Endothelial cell of umbilical vein (primary cell): ENCODE measurements around the gene PHF8. TPM values are rescaled to one million over a fixed set of nuclear protein-coding genes. Genes with fewer than 3 reads are reported as not detected.

Source experiments
- BruUV-seq: library from RNA; stranded (reverse); fragments of 400-500 nt; replicated peaks from 2 replicates; lab custom pipeline; 2021; lab: Mats Ljungman, UMichigan
- CTCF ChIA-PET: fragments of 300-600, 350-600 bp; sonication (Branson Sonifier 250); formaldehyde crosslinking; loops from one replicate; lab custom pipeline; 2021; ENCODE audit warnings: antibody characterized with exemption, inconsistent platforms; lab: Charles Lee
- POLR2A ChIA-PET: fragments of 300-600, 350-600 bp; sonication (Branson Sonifier 250); formaldehyde crosslinking; loops from one replicate; lab custom pipeline; 2021; ENCODE audit warnings: antibody characterized with exemption, inconsistent platforms; lab: Charles Lee
- DNase-seq: peaks from one replicate; pipeline ENCODE4 v3.0.0-alpha.2; 2011; ENCODE audit warnings: low read depth, low spot score
- FAIRE-seq: peaks from 2 replicates; lab custom pipeline; 2011; peaks lifted over from hg19 to GRCh38; lab: Jason Lieb, UNC
- H2AFZ ChIP-seq: 2 replicates; pipeline ENCODE4 v1.6.0; 2012; ENCODE audit warnings: low read depth, low read length, control low read depth, inconsistent platforms
- H3K27ac ChIP-seq: 2 replicates; pipeline ENCODE4 v1.5.1; 2011; ENCODE audit warnings: low read depth, mild to moderate bottlenecking, control low read depth, low read length, moderate library complexity; ENCODE audit not compliant: insufficient read depth
- H3K27me3 ChIP-seq, 2 experiments: 2 replicates each; pipeline versions ENCODE4 v1.6.0 to v1.6.1; 2011; ENCODE audit warnings: low read length in 2 of 2, mixed read lengths in 1 of 2; ENCODE audit not compliant: control insufficient read depth in 2 of 2, insufficient read depth in 2 of 2
- H3K36me3 ChIP-seq, 2 experiments: 2 replicates in 1 of 2; 3 replicates in 1 of 2; pipeline ENCODE4 v1.5.1; 2011; ENCODE audit warnings: low read length in 2 of 2, mild to moderate bottlenecking in 1 of 2, moderate library complexity in 1 of 2; ENCODE audit not compliant: control insufficient read depth in 2 of 2, insufficient read depth in 2 of 2; ENCODE audit errors: extremely low read depth in 1 of 2
- H3K4me1 ChIP-seq: 3 replicates; pipeline ENCODE4 v1.5.1; 2011; ENCODE audit warnings: mild to moderate bottlenecking, low read length; ENCODE audit not compliant: control insufficient read depth, insufficient read depth; ENCODE audit errors: extremely low read depth
- H3K4me2 ChIP-seq: 2 replicates; pipeline ENCODE4 v1.6.1; 2011; ENCODE audit warnings: low read length, control low read depth, mixed read lengths; ENCODE audit not compliant: insufficient read depth
- H3K4me3 ChIP-seq, 3 experiments: fragments of 200-600 bp in 1 of 3; sonication (generic), shearing (Covaris generic) in 1 of 3; replicated peaks in 1 of 3; 2 replicates each; pipeline ENCODE4 v1.5.1; 2011 to 2016; ENCODE audit warnings: control low read depth in 3 of 3, low read length in 3 of 3, mild to moderate bottlenecking in 2 of 3, inconsistent platforms in 1 of 3, low read depth in 1 of 3, moderate library complexity in 1 of 3; ENCODE audit not compliant: insufficient read depth in 1 of 3
- H3K79me2 ChIP-seq: 2 replicates; pipeline ENCODE4 v1.6.0; 2012; ENCODE audit warnings: low read length, inconsistent platforms; ENCODE audit not compliant: control insufficient read depth, insufficient read depth
- H3K9ac ChIP-seq: replicated peaks from 2 replicates; pipeline ENCODE3; 2011; ENCODE audit warnings: low read length, control low read depth; ENCODE audit not compliant: insufficient read depth; ENCODE audit errors: extremely low read depth
- H3K9me1 ChIP-seq: replicated peaks from 3 replicates; pipeline ENCODE4 v1.6.0; 2011; ENCODE audit warnings: mild to moderate bottlenecking, low read length; ENCODE audit not compliant: control insufficient read depth, insufficient read depth; ENCODE audit errors: extremely low read depth
- H3K9me3 ChIP-seq: replicated peaks from 2 replicates; pipeline ENCODE4 v1.5.1; 2012; ENCODE audit warnings: low read length, inconsistent platforms; ENCODE audit not compliant: control insufficient read depth, insufficient read depth
- H4K20me1 ChIP-seq: replicated peaks from 2 replicates; pipeline ENCODE3; 2011; ENCODE audit warnings: mild to moderate bottlenecking, low read length; ENCODE audit not compliant: control insufficient read depth, insufficient read depth; ENCODE audit errors: extremely low read depth
- EZH2 ChIP-seq: IDR thresholded peaks from 2 replicates; pipeline ENCODE4 v1.6.1; 2012; ENCODE audit warnings: borderline replicate concordance, low read depth, mild to moderate bottlenecking, moderate library complexity, low read length, inconsistent platforms; ENCODE audit not compliant: severe bottlenecking
- FOS ChIP-seq: IDR thresholded peaks from 2 replicates; pipeline ENCODE4 v1.6.1; 2011; ENCODE audit warnings: mild to moderate bottlenecking, low read length, moderate library complexity, borderline replicate concordance; ENCODE audit not compliant: insufficient read depth
- GATA2 ChIP-seq: IDR thresholded peaks from 2 replicates; pipeline ENCODE4 v1.7.0; 2011; ENCODE audit warnings: low read depth, mild to moderate bottlenecking, moderate library complexity, mixed read lengths, low read length; ENCODE audit not compliant: insufficient read length, insufficient read depth
- JUN ChIP-seq: IDR thresholded peaks from 2 replicates; pipeline ENCODE4 v1.6.1; 2011; ENCODE audit warnings: borderline replicate concordance, low read depth; ENCODE audit not compliant: insufficient read length, insufficient read depth
- MYC ChIP-seq: IDR thresholded peaks from one replicate; pipeline ENCODE4 v1.6.1; 2011; ENCODE audit warnings: mild to moderate bottlenecking, low read depth, low read length
- POLR2A ChIP-seq: IDR thresholded peaks from 2 replicates; pipeline ENCODE4 v1.6.1; 2012; ENCODE audit warnings: low read depth, mild to moderate bottlenecking, control low read depth, low read length
- POLR2AphosphoS5 ChIP-seq: IDR thresholded peaks from 2 replicates; pipeline ENCODE4 v1.6.1; 2012; ENCODE audit warnings: low read depth, mild to moderate bottlenecking, control low read depth, low read length, moderate library complexity; ENCODE audit not compliant: insufficient read depth
- dilution Hi-C: fragments of 300-500 bp; cut with MboI; formaldehyde crosslinking; loops from one replicate; pipeline ENCODE4 v1.15.0; 2019; ENCODE audit warnings: low sequenced_read_pairs; ENCODE audit not compliant: extremely low pct_ligation_motif_present
- intact Hi-C: fragments of 100-400 bp; cut with micrococcal nuclease; formaldehyde crosslinking; loops from one replicate; pipeline ENCODE4 v1.10.0; 2022
- polyA plus RNA-seq, 4 experiments: library from polyadenylated mRNA; depleted of rRNA in 3 of 4; stranded (reverse) in 3 of 4; unstranded in 1 of 4; fragments of >200 nt; gene quantifications; 2 replicates each; pipeline versions ENCODE4 v1.2.1 to v1.2.3, GENCODE V29; 2011 to 2012; ENCODE audit warnings: missing spikeins in 1 of 4
- total RNA-seq: library from RNA; stranded (reverse); gene quantifications from 2 replicates; pipeline ENCODE4 v1.2.3, GENCODE V29; 2021
- TF ChIP-seq, protein P1 (sequence below): IDR thresholded peaks from 2 replicates; pipeline ENCODE4 v1.6.1; 2011; ENCODE audit not compliant: insufficient read depth, insufficient read length
- TF ChIP-seq, protein P2 (sequence below), 2 donors: IDR thresholded peaks; 1 replicate in 1 of 2; 2 replicates in 1 of 2; pipeline ENCODE4 v1.5.1; 2011; ENCODE audit warnings: low read length in 2 of 2, mild to moderate bottlenecking in 2 of 2, moderate library complexity in 2 of 2, control low read depth in 1 of 2, inconsistent platforms in 1 of 2, low read depth in 1 of 2; ENCODE audit not compliant: insufficient read depth in 1 of 2; ENCODE audit errors: extremely low read depth in 1 of 2

Gene PHF8
- total and polyA plus RNA-seq, 2 donors (not counting 3 experiments of a cell fraction or from before 2014, with no cell fraction given) = 10.9 to 25.5 TPM

DNA sequence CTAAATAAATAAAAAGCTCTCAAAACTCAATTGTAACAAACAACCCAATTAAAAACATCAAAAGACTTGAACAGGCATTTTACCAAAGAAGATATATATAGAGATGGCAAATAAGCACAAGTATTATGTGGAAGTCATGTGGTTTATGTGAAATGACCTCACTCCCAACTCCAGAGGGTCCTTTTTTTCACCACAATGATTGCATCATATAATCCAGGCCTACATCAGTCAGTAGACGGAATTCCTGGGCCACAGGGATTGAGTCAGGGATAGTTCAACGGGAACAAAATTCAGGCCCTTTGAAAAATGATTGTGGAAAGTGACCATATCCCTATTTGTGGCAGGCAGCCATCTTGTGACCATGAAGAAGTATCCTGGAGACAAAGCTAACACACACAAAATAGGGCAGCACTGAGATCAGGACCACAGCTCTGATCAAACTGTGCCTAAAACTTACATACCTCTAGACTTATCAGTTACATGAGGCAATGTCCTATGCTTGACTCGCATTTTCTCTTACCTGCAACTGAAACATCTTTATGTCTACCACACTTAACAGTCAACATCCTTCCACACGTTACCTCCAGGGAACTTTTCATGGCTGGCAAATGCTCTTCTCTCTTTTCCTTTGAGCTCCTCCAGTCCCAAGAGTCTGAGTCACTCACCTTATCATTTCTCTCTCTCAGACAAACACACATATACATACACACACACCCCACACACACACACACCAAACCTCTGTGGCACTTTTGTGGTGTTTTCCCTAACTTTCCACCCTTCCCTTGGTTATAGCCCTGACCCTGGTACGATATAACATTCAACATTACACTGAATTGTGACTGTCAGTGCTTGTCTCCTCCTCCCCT is 113.5 kb downstream of the PHF8 start:
- FAIRE-seq = no peak

More for the DNA sequence above, 113.5 kb downstream of the PHF8 start:
- no peaks in the 10 kb centered on the region for H3K9me1 ChIP-seq
- H3K27ac ChIP-seq = no peak overlapping the region
- intact Hi-C loops (no loop called here), dilution Hi-C loops (no loop called here)
- ChIA-PET CTCF (no interaction called here), POLR2A (no interaction called here)
- no TSS peak for BruUV-seq
- no peak for DNase-seq
- no peaks in the 10 kb centered on the region for H3K27me3 ChIP-seq
- H3K79me2 ChIP-seq = no peaks in the 10 kb centered on the region
- no peak overlapping the region for H2AFZ ChIP-seq
- H3K9ac ChIP-seq = no peak overlapping the region
- no peak overlapping the region for H3K4me2 ChIP-seq
- no peaks in the 10 kb centered on the region for H3K4me1 ChIP-seq
- H4K20me1 ChIP-seq = no peaks in the 10 kb centered on the region
- TF ChIP-seq, protein P1, sequence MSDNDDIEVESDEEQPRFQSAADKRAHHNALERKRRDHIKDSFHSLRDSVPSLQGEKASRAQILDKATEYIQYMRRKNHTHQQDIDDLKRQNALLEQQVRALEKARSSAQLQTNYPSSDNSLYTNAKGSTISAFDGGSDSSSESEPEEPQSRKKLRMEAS = no peak
- TF ChIP-seq POLR2A = no peak
- TF ChIP-seq POLR2AphosphoS5 = no peak
- no peak for TF ChIP-seq JUN
- TF ChIP-seq EZH2 = no peak
- TF ChIP-seq FOS = no peak
- TF ChIP-seq, protein P2, sequence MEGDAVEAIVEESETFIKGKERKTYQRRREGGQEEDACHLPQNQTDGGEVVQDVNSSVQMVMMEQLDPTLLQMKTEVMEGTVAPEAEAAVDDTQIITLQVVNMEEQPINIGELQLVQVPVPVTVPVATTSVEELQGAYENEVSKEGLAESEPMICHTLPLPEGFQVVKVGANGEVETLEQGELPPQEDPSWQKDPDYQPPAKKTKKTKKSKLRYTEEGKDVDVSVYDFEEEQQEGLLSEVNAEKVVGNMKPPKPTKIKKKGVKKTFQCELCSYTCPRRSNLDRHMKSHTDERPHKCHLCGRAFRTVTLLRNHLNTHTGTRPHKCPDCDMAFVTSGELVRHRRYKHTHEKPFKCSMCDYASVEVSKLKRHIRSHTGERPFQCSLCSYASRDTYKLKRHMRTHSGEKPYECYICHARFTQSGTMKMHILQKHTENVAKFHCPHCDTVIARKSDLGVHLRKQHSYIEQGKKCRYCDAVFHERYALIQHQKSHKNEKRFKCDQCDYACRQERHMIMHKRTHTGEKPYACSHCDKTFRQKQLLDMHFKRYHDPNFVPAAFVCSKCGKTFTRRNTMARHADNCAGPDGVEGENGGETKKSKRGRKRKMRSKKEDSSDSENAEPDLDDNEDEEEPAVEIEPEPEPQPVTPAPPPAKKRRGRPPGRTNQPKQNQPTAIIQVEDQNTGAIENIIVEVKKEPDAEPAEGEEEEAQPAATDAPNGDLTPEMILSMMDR (IDR thresholded peaks at IDR 0.05; ENCODE audit: extremely low read depth in 1 of 2, insufficient read depth in 1 of 2, low read depth in 1 of 2, low read length in 2 of 2) = no peak
- TF ChIP-seq GATA2 = no peak
- no peak for TF ChIP-seq MYC
- H3K9me3 ChIP-seq = no peaks in the 10 kb centered on the region
- H3K36me3 ChIP-seq = no peaks in the 10 kb centered on the region
- no peak overlapping the region for H3K4me3 ChIP-seq
